HepG2 (cell line): ENCODE measurements around the gene GPAM. TPM values are rescaled to one million over a fixed set of nuclear protein-coding genes. Genes with fewer than 3 reads are reported as not detected.

ENCODE experiments used
- FOXM1 ChIP-seq: sonication (generic); formaldehyde crosslinking; IDR thresholded peaks from 2 replicates; pipeline ENCODE4 v1.5.0; 2020; ENCODE audit warnings: missing genetic modification reagents
- IRF9 ChIP-seq: sonication (generic); formaldehyde crosslinking; IDR thresholded peaks from 2 replicates; pipeline ENCODE4 v1.8.0; 2022; ENCODE audit warnings: missing genetic modification reagents, mild to moderate bottlenecking, borderline replicate concordance
- JUNB ChIP-seq: sonication (generic); formaldehyde crosslinking; IDR thresholded peaks from 2 replicates; pipeline ENCODE4 v1.8.0; 2022; ENCODE audit warnings: missing genetic modification reagents, mild to moderate bottlenecking, borderline replicate concordance
- JUND ChIP-seq: sonication (generic); formaldehyde crosslinking; IDR thresholded peaks from 2 replicates; pipeline ENCODE4 v1.8.0; 2022; ENCODE audit warnings: mild to moderate bottlenecking, missing genetic modification reagents
- KDM4B ChIP-seq: sonication (generic); formaldehyde crosslinking; IDR thresholded peaks from 2 replicates; pipeline ENCODE4 v1.4.0; 2020; ENCODE audit warnings: missing genetic modification reagents
- NRL ChIP-seq: sonication (generic); formaldehyde crosslinking; IDR thresholded peaks from 2 replicates; pipeline ENCODE4 v1.5.0; 2020; ENCODE audit warnings: missing genetic modification reagents, mild to moderate bottlenecking, moderate library complexity, borderline replicate concordance
- PHF20 ChIP-seq: sonication (generic); formaldehyde crosslinking; IDR thresholded peaks from 2 replicates; pipeline ENCODE4 v1.5.0; 2020; ENCODE audit warnings: mild to moderate bottlenecking, missing genetic modification reagents
- PLRG1 ChIP-seq: fragments of 450-650 bp; conservative IDR thresholded peaks from 2 replicates; pipeline ENCODE4 v1.6.1; 2016
- SAP130 ChIP-seq: IDR thresholded peaks from 2 replicates; pipeline ENCODE4 v1.6.1; 2016; ENCODE audit warnings: low read depth
- SMC3 ChIP-seq: IDR thresholded peaks from 2 replicates; pipeline ENCODE4 v1.6.1; 2011; ENCODE audit warnings: low read length, improper control_type of control experiment
- TAF1 ChIP-seq: sonication (generic); formaldehyde crosslinking; IDR thresholded peaks from 2 replicates; pipeline ENCODE4 v1.4.0; 2020; ENCODE audit warnings: missing genetic modification reagents
- TARDBP ChIP-seq: sonication (generic); formaldehyde crosslinking; IDR thresholded peaks from 2 replicates; pipeline ENCODE4 v1.8.0; 2022; ENCODE audit warnings: mild to moderate bottlenecking, missing genetic modification reagents
- TIGD3 ChIP-seq: sonication (generic); formaldehyde crosslinking; IDR thresholded peaks from 2 replicates; pipeline ENCODE4 v1.5.1; 2020; ENCODE audit warnings: mild to moderate bottlenecking, missing genetic modification reagents, borderline replicate concordance
- ZBTB7A ChIP-seq: sonication (generic); formaldehyde crosslinking; IDR thresholded peaks from 2 replicates; pipeline ENCODE4 v1.8.0; 2022; ENCODE audit warnings: mild to moderate bottlenecking, missing genetic modification reagents
- ZNF124 ChIP-seq: sonication (generic); formaldehyde crosslinking; IDR thresholded peaks from 2 replicates; pipeline ENCODE4 v1.4.0; 2020; ENCODE audit warnings: missing genetic modification reagents
- ZNF224 ChIP-seq: sonication (generic); formaldehyde crosslinking; IDR thresholded peaks from 2 replicates; pipeline ENCODE4 v1.5.0; 2020; ENCODE audit warnings: mild to moderate bottlenecking, missing genetic modification reagents
- ZNF724P ChIP-seq: sonication (generic); formaldehyde crosslinking; IDR thresholded peaks from 2 replicates; pipeline ENCODE4 v1.8.0; 2022; ENCODE audit warnings: missing genetic modification reagents, borderline replicate concordance
- ZNF747 ChIP-seq: sonication (generic); formaldehyde crosslinking; IDR thresholded peaks from 2 replicates; pipeline ENCODE4 v1.8.1; 2023; ENCODE audit warnings: missing genetic modification reagents, mild to moderate bottlenecking, borderline replicate concordance
- ZSCAN29 ChIP-seq: sonication (generic); formaldehyde crosslinking; conservative IDR thresholded peaks from 2 replicates; pipeline ENCODE4 v1.4.0; 2020; ENCODE audit warnings: mild to moderate bottlenecking, missing genetic modification reagents
- ZUFSP ChIP-seq: sonication (generic); formaldehyde crosslinking; IDR thresholded peaks from 2 replicates; pipeline ENCODE4 v1.9.0; 2021; ENCODE audit warnings: missing genetic modification reagents, mild to moderate bottlenecking, borderline replicate concordance
- polyA plus RNA-seq, 8 experiments: library from polyadenylated mRNA; depleted of rRNA in 3 of 8; stranded (reverse) in 7 of 8; unstranded in 1 of 8; fragments of >200 nt; fragmentation: Illumina TruSeq in 4 of 8; extraction: Trizol in 4 of 8; gene quantifications; 2 replicates each; pipeline versions ENCODE4 v1.2.1 to v1.2.3, GENCODE V29; 2011 to 2016; ENCODE audit warnings: low read depth in 4 of 8, missing spikeins in 1 of 8, mixed read lengths in 1 of 8; ENCODE audit not compliant: insufficient read depth in 1 of 8
- total RNA-seq, 5 experiments: library from RNA; depleted of rRNA; stranded (reverse); fragments of >200 nt; fragmentation: Illumina TruSeq; extraction: Trizol; gene quantifications; 2 replicates each; pipeline ENCODE4 v1.2.3, GENCODE V29; 2016; ENCODE audit warnings: low read depth in 1 of 5
- TF ChIP-seq, protein P1 (sequence below): sonication (generic); formaldehyde crosslinking; IDR thresholded peaks from 2 replicates; pipeline ENCODE4 v1.5.1; 2020; ENCODE audit warnings: missing genetic modification reagents, mild to moderate bottlenecking, borderline replicate concordance
- TF ChIP-seq, protein P2 (sequence below): sonication (generic); formaldehyde crosslinking; IDR thresholded peaks from 2 replicates; pipeline ENCODE4 v1.5.1; 2020; ENCODE audit warnings: missing genetic modification reagents, mild to moderate bottlenecking, borderline replicate concordance
- TF ChIP-seq, protein P3 (sequence below): sonication (generic); formaldehyde crosslinking; conservative IDR thresholded peaks from 2 replicates; pipeline ENCODE4 v1.5.0; 2020; ENCODE audit warnings: missing genetic modification reagents

Gene GPAM
- total and polyA plus RNA-seq, 2 of the 13 experiments (the other 11 are each of a cell fraction or from before 2014, with no cell fraction given): 36.8 to 140 TPM

DNA sequence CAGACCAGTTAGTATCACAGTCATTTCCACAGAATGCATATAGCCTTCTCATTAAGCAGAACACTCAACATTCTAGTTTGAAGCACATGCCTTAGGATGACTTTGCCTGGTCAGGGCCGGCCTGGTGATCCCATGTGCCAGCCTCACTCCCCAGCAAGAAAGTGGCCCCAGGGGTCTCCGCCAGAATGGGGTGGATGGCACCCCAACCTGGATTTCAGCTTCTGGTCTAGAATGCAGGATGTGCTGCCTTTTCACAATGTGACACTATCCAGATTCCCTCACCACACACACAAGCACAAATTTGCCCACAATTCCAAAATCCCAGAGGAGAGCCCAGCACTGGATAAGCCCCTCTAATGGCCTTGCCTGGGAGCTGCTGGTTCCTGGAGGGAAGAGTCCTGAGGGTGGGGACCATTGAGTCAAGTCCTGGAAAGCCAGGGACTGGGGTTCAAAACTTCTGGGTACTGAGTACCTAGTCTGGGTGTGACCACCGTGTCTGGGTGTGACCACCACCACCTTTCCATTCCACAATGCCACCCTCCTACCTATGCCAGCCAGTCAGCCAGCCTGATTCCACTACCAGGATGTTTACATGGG is 41.5 kb upstream of the GPAM start (continued):
- TF ChIP-seq, protein P1, sequence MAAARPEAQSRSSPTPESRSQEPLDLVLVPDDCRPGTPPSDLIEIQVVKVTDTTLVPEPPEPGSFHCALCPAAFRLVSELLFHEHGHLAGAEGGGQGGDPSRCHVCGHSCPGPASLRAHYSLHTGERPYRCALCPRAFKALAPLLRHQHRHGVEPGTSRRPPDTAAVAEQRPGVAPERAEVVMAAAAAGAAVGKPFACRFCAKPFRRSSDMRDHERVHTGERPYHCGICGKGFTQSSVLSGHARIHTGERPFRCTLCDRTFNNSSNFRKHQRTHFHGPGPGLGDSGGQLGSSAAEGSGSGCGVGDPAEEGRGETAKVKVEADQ (CRISPR knock-in tag): no peak
- TF ChIP-seq TARDBP (CRISPR knock-in tag): no peak
- no peak for TF ChIP-seq JUND
- TF ChIP-seq TIGD3: no peak
- TF ChIP-seq ZNF747 (CRISPR knock-in tag): no peak
- TF ChIP-seq NRL (CRISPR knock-in tag): no peak
- TF ChIP-seq JUNB (CRISPR knock-in tag): no peak
- no peak for TF ChIP-seq ZNF124 (CRISPR knock-in tag)
- peak; percentile 19; the same call in 1 of the 2 replicates for TF ChIP-seq TAF1 (CRISPR knock-in tag)
- TF ChIP-seq ZSCAN29 (CRISPR knock-in tag): no peak
- TF ChIP-seq IRF9 (CRISPR knock-in tag): no peak
- TF ChIP-seq ZNF224 (CRISPR knock-in tag): no peak
- no peak for TF ChIP-seq KDM4B (CRISPR knock-in tag)
- TF ChIP-seq SMC3: no peak
- no peak for TF ChIP-seq FOXM1 (CRISPR knock-in tag)
- TF ChIP-seq, protein P2, sequence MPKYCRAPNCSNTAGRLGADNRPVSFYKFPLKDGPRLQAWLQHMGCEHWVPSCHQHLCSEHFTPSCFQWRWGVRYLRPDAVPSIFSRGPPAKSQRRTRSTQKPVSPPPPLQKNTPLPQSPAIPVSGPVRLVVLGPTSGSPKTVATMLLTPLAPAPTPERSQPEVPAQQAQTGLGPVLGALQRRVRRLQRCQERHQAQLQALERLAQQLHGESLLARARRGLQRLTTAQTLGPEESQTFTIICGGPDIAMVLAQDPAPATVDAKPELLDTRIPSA (CRISPR knock-in tag): no peak
- TF ChIP-seq, protein P3, sequence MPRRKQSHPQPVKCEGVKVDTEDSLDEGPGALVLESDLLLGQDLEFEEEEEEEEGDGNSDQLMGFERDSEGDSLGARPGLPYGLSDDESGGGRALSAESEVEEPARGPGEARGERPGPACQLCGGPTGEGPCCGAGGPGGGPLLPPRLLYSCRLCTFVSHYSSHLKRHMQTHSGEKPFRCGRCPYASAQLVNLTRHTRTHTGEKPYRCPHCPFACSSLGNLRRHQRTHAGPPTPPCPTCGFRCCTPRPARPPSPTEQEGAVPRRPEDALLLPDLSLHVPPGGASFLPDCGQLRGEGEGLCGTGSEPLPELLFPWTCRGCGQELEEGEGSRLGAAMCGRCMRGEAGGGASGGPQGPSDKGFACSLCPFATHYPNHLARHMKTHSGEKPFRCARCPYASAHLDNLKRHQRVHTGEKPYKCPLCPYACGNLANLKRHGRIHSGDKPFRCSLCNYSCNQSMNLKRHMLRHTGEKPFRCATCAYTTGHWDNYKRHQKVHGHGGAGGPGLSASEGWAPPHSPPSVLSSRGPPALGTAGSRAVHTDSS (CRISPR knock-in tag): no peak
- no peak for TF ChIP-seq SAP130 (CRISPR knock-in tag)
- 0 out of 2 replicates have a peak, but pooled peaks have one; percentile 26 for TF ChIP-seq ZBTB7A (CRISPR knock-in tag)
- no peak for TF ChIP-seq ZUFSP (CRISPR knock-in tag)
- no peak for TF ChIP-seq PLRG1
- TF ChIP-seq ZNF724P (CRISPR knock-in tag): 0 out of 2 replicates have a peak, but pooled peaks have one; percentile 38
- no peak for TF ChIP-seq PHF20
